HAP-1 (cell line): ENCODE data around the gene SLC37A1.

Experiments
- DNase-seq, 2 experiments: peaks; one replicate each; pipeline ENCODE4 v3.0.0-alpha.2; 2016 to 2020; ENCODE audit warnings: low spot score in 2 of 2
- H3K27me3 ChIP-seq: fragments of 250-450 bp; sonication (Bioruptor Pico); 2 replicates; pipeline ENCODE4 v1.5.1; 2020; ENCODE audit warnings: low read depth, mild to moderate bottlenecking, moderate library complexity
- H3K36me3 ChIP-seq: fragments of 250-450 bp; sonication (Bioruptor Pico); replicated peaks from 2 replicates; pipeline ENCODE4 v1.5.1; 2020; ENCODE audit warnings: mild to moderate bottlenecking
- H3K4me1 ChIP-seq: fragments of 250-450 bp; sonication (Bioruptor Pico); 2 replicates; pipeline ENCODE4 v1.5.1; 2020; ENCODE audit warnings: mild to moderate bottlenecking
- H3K4me3 ChIP-seq: fragments of 250-450 bp; sonication (Bioruptor Pico); 2 replicates; pipeline ENCODE4 v1.5.1; 2020; ENCODE audit warnings: mild to moderate bottlenecking, moderate library complexity
- H3K9me3 ChIP-seq: fragments of 250-450 bp; sonication (Bioruptor Pico); 2 replicates; pipeline ENCODE4 v1.5.1; 2020; ENCODE audit warnings: mild to moderate bottlenecking, moderate library complexity
- in situ Hi-C: fragments of 300-500 bp; cut with MboI; formaldehyde crosslinking; loops from 3 replicates; pipeline ENCODE4 v1.14.3; 2020; ENCODE audit warnings: low sequenced_read_pairs, inconsistent platforms, mixed read lengths

SLC37A1 gene

DNA sequence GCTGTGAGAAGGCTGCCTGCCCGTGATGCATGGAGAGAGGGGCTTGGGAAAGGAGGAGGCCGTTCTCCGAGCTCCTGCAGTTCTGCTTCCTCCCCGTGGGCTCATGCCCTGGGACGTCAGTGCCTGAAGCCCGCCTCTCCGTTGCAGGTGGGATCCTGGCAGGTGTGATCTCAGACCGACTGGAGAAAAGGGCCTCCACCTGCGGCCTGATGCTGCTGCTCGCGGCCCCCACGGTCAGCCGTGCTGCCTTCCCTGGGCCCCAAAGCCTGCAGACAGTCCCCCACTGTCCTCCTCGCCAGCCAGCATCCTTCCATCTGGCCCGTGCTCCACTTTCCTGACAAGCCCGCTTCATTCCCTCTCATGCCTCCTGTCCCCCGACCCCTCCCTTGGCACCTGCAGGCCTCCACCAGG is 50.9 kb downstream of the SLC37A1 start:
- DNase-seq, result no peak
- H3K36me3 ChIP-seq, result no peaks in the 10 kb centered on the region
- H3K9me3 ChIP-seq, result no peaks in the 10 kb centered on the region
- no peaks in the 10 kb centered on the region for H3K27me3 ChIP-seq
- no peak overlapping the region for H3K4me3 ChIP-seq
- in situ Hi-C loops, result no loop called here
- H3K4me1 ChIP-seq, result no peaks in the 10 kb centered on the region

DNA sequence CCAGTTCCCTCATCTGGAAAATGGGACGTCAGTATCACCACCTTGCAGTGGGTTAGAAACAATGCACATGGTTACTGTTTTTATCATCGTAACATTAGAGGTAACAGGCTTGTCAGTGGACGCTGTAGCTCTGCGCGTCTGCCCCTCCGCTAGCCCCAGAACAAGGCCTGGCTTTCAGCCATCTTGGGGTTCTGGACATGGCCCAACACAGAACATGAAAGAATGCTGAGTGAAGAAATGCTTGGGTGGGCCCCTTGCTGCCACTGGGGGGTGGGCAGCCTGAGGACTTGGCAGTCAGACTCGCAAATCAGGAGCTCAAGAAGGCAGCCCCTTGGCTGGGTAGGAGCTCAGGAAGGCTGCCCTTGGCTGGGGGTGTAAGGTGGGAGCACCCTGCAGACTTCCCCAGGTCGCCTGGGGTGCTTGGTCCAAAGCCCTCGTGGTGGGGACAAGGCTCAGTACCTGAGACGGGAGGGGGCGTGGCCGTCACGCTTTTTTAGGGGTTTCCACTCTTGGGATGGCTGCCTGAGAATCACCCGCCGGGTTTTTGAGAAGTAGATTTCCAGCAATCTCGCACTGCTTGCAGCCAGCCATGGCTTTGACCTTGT is 51.7 kb downstream of the SLC37A1 start:
- in situ Hi-C loops, result no loop called here
- Histone ChIP-seq H3K4me1 (no peaks in the 10 kb centered on the region), H3K9me3 (no peaks in the 10 kb centered on the region), H3K36me3 (no peaks in the 10 kb centered on the region), H3K27me3 (no peaks in the 10 kb centered on the region), H3K4me3 (no peak overlapping the region)
- no peak for DNase-seq

DNA sequence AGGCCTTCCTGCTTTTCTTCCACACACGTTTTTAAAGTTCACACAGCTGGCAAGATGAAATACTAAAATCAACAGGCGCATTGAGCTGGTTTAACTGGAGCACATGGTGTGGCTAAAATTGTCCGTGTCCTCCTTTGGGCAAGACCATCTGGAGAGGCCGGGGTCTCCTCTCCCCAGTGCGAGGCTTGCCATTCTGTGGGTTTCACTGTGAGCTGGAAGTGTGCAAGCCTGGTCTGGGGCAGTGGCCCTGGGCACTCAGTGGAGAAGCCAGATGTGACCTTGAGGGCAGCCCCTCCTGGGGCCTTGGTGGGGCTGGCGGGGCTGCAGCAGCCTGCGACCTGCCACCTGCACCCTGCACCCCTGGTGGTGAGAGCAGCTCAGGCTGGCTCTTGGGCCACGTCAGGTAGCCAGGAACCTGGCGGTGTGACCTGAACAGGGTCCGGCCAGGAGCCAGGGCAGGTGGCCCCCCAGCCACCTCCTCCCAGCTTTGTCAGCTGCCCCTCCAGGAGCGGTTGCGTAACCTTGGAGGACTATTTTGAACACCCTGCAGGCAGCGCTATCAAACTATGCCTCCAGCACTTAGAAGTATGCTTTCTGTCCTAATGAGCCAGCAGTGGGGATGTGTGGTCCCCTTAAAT is 52.4 kb downstream of the SLC37A1 start:
- in situ Hi-C loops, result no loop called here
- Histone ChIP-seq H3K4me3 (no peak overlapping the region), H3K9me3 (no peaks in the 10 kb centered on the region), H3K27me3 (no peaks in the 10 kb centered on the region), H3K36me3 (no peaks in the 10 kb centered on the region), H3K4me1 (no peaks in the 10 kb centered on the region)
- no peak for DNase-seq

DNA sequence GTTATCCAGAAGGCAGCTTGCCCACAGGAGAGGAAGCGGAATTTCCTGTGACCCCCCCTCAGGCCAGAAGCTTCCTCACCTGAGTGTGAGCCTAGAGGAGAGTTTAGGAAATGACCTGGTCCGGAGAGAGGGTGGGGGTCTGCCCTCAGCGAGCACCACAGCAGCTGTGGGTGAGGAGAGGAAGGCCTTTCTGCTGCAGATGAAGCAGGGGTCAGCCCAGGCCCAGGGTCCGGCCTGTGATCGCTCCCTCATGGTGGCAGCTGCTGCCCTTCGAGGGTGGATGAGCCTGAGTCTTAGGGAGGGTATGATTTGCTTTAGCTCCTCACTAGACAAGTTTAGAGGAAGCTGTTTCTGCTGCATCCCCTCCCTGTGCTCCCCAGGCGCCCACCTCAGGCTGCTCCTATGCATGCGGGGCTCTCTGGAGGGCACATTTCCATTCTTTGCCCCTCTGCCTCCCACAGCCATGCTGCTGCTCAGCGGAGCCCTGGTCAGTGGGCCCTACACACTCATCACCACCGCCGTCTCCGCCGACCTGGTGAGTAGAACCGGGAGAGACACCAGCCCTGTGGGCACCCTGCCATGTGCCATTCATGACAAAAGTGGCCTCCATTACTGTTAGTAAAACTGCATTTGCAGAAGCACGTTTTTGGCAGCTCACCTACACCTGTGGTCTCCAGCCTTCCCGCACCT is 53.0 kb downstream of the SLC37A1 start:
- Histone ChIP-seq H3K4me1 (no peaks in the 10 kb centered on the region), H3K9me3 (no peaks in the 10 kb centered on the region), H3K4me3 (no peak overlapping the region), H3K36me3 (no peaks in the 10 kb centered on the region), H3K27me3 (no peaks in the 10 kb centered on the region)
- in situ Hi-C loops, result no loop called here
- DNase-seq, result no peak

DNA sequence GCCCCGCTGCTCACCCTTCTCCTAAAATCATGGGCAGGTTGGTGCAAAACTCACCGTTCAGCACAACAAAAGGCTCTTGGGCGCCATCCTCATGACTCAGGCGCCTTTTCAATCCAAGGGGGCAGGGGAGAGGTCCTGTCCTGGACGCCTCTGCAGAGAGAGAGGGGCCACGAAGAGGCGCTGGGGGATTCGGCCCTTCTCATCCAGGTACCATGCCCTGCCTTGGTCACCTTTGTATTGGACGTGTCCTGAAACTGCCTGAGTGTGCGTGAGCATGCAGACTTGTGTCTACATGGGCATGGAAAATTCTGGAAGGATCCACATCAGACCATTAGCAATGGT is 53.5 kb downstream of the SLC37A1 start:
- Histone ChIP-seq H3K4me3 (no peak overlapping the region), H3K36me3 (no peaks in the 10 kb centered on the region), H3K27me3 (no peaks in the 10 kb centered on the region), H3K4me1 (no peaks in the 10 kb centered on the region), H3K9me3 (no peaks in the 10 kb centered on the region)
- in situ Hi-C loops, result no loop called here
- DNase-seq, result no peak

DNA sequence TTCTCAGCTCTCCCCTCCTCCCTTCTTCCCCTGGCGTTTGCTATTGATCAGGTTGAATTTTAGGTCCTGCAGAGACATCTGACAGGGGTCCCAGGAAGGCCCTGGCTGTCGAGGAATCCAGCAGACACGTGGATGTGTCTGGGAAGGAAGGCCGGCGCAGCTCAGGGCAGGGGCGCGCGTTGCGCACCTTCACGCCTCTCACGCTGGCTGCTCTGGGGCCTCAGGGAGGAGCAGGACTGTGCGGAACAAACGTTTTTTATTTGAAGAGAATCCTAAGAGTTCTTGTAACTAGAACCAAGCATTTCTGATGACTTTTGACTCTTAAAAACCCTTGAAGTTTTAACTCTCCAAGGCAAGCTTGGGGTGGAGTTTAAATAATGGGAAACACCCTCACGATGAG is 54.2 kb downstream of the SLC37A1 start:
- Histone ChIP-seq H3K4me1 (no peaks in the 10 kb centered on the region), H3K9me3 (no peaks in the 10 kb centered on the region), H3K4me3 (no peak overlapping the region), H3K36me3 (no peaks in the 10 kb centered on the region), H3K27me3 (no peaks in the 10 kb centered on the region)
- in situ Hi-C loops, result no loop called here
- no peak for DNase-seq

DNA sequence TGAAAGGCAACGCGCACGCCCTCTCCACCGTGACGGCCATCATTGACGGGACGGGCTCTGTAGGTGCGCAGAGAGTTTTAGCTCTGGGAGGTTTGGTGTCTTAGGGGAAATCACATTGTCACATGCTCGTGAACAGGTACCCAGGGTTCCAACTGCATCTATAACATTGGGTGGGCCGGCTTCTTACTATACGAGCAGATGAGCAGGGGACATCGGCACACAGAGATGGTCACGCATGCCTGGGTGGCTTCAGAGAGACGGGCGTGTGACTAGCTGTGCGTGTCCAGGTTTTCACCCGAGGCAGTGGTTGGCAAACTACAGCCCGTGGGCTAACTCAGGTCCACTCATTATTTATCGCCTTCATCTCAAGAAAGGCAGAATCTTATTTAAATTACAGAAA is 54.7 kb downstream of the SLC37A1 start:
- no peaks in the 10 kb centered on the region for H3K27me3 ChIP-seq
- DNase-seq, result no peak
- H3K4me3 ChIP-seq, result no peak overlapping the region
- H3K36me3 ChIP-seq, result no peaks in the 10 kb centered on the region
- in situ Hi-C loops, result no loop called here
- H3K4me1 ChIP-seq, result no peaks in the 10 kb centered on the region
- no peaks in the 10 kb centered on the region for H3K9me3 ChIP-seq

DNA sequence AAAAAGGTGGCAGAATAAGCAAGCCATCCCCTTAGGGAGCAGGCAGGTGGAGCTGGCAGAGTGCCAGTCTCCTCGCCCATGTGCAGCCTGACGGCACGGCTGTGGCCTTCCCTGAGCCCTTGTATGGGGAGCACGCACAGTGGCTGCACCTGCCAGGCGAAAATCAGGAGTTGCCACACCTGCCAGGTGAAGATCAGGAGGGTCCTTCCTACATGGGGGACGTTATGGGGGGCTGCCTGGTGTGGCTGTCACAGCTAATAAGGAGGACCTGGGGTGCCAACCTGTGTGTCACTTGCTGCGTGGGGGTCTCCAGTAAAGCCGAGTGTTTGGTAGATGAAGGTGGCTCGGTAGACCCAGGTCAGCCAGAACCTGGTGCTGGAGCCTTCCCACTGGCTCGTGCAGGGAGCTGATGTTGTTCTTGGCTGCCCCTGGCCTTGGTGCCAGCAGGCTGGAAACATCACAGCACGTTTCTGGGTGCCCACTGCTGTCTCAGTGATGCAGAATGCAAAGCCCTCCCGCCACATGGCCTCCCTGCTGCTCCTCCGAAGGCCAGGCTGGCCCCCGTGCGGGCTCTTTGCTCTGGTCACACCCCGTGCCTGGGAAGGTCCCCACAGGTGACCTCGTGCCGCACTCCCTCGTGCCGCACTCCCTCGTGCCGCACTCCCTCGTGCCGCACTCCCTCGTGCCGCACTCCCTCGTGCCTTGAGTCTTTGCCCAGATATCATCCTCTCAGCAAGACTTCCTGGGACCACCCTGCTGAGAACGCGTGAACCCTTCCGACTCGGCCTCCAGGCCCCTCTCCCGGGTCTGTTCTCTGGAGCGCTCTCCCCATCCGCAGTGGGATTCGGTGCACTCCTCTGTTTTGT is 55.4 kb downstream of the SLC37A1 start:
- Histone ChIP-seq H3K9me3 (no peaks in the 10 kb centered on the region), H3K4me3 (no peak overlapping the region), H3K27me3 (no peaks in the 10 kb centered on the region), H3K4me1 (no peaks in the 10 kb centered on the region), H3K36me3 (no peaks in the 10 kb centered on the region)
- DNase-seq, result no peak
- in situ Hi-C loops, result no loop called here

DNA sequence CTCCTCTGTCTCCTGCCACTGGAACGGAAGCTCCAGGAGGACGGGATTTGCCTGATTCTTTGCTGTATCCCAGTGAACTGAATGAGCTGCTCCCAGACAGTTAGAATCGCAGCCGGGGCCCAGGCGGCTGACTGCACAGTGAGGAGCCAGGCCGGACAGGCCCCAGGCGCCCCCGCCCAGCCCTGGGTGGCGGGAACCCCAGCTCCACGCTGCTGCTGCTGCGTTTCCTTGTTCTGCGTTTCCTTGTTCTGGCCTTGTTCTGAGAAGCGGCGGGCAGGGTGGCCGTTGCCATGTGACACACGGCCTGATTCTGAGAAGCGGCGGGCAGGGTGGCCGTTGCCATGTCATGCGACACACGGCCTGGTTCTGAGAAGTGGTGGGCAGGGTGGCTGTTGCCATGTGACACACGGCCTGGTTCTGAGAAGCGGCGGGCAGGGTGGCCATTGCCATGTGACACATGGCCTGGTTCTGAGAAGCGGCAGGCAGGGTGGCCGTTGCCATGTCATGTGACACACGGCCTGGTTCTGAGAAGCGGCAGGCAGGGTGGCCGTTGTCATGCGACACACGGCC is 56.2 kb downstream of the SLC37A1 start:
- in situ Hi-C loops, result no loop called here
- no peak for DNase-seq
- no peaks in the 10 kb centered on the region for H3K9me3 ChIP-seq
- no peak overlapping the region for H3K4me3 ChIP-seq
- H3K4me1 ChIP-seq, result no peaks in the 10 kb centered on the region
- H3K36me3 ChIP-seq, result no peaks in the 10 kb centered on the region
- no peaks in the 10 kb centered on the region for H3K27me3 ChIP-seq

DNA sequence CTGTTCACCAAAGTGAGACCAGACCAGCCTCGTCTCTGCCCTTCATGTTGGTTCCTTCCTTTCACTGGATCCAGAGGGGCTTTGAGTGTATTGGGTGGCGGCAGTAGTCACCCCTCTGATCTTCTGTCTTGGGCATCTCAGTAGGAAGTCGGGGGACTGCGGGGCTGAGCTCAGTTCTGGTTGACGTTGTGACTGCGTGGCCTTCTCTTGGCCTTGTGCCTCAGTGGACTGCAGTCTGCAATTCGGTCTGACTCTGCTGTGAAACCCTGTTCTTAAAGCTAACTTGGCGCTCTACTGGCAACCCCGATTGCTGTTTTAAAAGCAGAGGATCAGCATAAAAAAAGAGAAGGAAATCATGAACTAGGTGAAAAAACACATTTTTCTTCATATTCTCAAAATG is 56.7 kb downstream of the SLC37A1 start:
- in situ Hi-C loops, result no loop called here
- H3K4me1 ChIP-seq, result no peaks in the 10 kb centered on the region
- no peaks in the 10 kb centered on the region for H3K9me3 ChIP-seq
- no peak overlapping the region for H3K4me3 ChIP-seq
- no peak for DNase-seq
- H3K27me3 ChIP-seq, result no peaks in the 10 kb centered on the region
- no peaks in the 10 kb centered on the region for H3K36me3 ChIP-seq

DNA sequence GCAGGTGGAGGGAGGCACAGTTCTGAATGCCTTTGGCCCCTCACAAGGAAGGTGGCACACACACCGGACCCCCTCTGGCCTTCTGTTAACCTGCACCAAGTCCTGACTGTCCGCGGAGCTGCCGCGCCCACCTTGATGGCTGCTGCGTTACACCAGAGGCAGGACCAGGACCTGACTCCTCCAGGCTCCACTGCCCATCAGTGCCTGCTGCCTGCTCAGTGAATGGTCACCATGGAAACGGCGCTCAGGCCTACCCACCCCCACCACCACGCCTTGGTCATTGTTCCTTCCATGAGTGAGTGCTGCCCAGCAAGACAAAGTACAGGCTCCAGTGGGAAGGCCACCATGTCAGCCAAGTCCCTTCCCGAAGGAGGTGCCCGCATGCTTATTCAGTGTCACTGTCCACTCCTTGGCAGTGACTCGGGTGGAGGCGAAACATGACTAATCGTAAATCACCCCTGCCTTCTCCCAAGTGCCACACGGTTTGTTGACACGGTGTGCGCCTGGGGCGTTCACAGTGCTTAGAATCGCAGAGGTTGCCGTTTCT is 57.3 kb downstream of the SLC37A1 start:
- H3K27me3 ChIP-seq, result no peaks in the 10 kb centered on the region

DNA sequence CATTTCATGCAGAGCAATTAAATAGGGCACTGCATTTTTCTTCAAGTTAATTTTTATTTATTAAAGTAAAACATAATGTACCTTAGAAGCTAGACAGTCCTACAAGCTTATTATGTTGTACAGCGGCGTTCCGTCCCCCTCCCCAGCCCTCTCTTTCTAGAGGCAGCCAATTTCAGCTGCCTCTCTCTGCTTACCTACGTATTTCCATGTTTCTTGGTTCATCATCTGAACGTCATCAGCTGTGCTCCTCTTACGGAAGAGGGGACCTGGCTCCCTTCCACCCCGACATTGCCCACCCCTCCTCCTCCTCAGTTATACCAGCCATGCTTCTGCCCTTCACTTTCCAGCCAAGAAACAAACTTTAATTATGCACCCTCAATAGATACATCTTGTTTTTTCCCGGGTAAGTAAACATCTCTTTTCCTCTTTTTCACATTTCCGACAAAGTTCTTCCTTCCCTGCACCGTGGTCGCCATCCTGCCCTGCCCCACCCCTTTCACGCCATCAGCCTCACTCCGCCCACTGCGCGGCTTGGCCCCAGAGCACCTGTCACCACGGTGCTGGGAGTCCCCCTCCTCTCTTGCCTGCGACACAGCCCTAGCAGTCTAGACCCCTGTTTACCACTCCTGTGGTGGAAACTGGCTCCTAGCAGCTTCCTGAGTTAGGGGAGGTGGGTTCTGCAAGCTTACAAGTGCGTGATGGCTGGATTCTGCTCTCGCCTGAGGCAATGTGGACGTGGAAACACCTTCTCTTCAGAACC is 57.9 kb downstream of the SLC37A1 start:
- Histone ChIP-seq H3K4me3 (no peak overlapping the region), H3K27me3 (no peaks in the 10 kb centered on the region), H3K4me1 (no peaks in the 10 kb centered on the region), H3K9me3 (0 out of 2 replicates have a peak, but pooled peaks cover 3% of the 10 kb centered on the region), H3K36me3 (no peaks in the 10 kb centered on the region)
- no peak for DNase-seq
- in situ Hi-C loops, result no loop called here

More for the DNA sequence above, 57.3 kb downstream of the SLC37A1 start:
- H3K36me3 ChIP-seq, result no peaks in the 10 kb centered on the region
- DNase-seq, result peak in 1 of 2 experiments; percentile 49
- in situ Hi-C loops, result no loop called here
- no peak overlapping the region for H3K4me3 ChIP-seq
- no peaks in the 10 kb centered on the region for H3K4me1 ChIP-seq
- no peaks in the 10 kb centered on the region for H3K9me3 ChIP-seq
